Measurements from ENCODE around the gene ITGB7. TPM values are rescaled to one million over a fixed set of nuclear protein-coding genes. Genes with fewer than 3 reads are reported as not detected.
"Not testable (repeated sequence)": the region's sequence is repeated elsewhere in the genome, so short reads cannot be mapped to it uniquely, and the experiment has no call there.

The ITGB7 gene
- total RNA-seq, 1 donor from 2014 or later: 3.1 TPM

DNA sequence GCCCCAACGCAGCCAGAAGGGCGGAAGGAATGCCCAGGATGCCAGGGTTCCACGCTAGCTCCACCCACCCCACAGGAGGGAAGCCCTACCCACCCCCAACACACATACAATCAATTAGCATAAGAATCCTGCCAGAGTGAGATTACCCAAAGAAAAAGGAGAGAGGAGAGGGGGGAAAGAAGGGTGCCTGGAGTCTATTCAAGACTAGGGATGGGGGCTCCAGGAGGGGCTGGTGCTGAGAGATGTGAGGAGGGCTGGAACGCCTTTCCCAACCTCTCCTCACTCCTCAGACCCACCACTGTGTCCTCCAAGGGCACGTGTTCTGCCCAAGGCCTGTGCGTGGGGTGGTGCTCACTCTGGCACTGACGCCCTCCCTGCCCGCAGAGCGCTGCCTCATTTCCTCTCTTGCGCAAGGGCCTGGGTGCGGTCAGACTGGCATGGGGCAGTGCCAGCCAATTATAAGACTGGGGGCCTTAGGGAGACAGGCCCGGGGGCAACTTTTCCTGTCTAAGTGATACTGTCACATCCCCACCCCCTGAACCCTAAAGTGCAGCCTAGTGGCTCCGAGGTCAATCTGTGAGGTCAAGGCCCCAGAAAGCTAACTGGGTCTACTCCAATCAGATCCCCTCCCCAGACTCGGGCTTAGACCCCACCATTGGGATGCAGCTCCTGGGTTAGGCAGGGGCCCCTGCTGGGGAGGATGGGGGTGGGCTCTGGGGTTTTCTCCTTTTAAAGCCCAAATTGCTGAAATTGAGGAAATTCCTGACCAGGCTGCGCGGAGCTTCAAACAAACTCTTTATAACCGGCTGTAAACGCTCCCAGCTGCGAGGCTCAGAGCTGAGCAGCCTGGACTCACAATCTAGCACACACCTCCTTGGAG lies 10.2 kb upstream of the ITGB7 start:
- DNase-seq (ENCODE audit: low read depth): peak; percentile 31

- DNase-seq (ENCODE audit: low read depth): no peak
Observed at GRCh38 chr12:53215497-53215896, 8.4 kb upstream of the ITGB7 start.

- no peak for DNase-seq (ENCODE audit: low read depth)
Observed at GRCh38 chr12:53214687-53215455, 7.8 kb upstream of the ITGB7 start.

DNA sequence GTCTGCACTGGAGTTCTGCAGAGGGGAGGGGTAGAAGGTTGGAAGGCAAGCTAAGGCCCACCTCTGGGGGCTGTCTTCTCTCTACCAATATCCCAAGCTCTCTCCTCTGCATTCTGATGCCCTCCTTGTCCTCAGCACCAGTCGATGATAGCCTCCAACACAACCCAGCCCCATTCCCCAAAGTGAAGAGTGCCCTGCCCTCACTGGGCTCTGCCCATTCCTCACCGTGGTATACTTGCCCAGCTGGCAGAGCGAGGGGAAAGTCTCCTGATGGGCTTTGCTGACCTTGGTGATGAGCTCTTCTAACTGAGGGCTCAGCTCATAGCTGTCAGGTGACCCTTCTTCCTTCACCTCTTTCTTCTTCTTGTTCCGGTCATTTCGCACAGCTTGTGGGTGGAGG lies 7.2 kb upstream of the ITGB7 start:
- DNase-seq (ENCODE audit: low read depth): no peak

DNA sequence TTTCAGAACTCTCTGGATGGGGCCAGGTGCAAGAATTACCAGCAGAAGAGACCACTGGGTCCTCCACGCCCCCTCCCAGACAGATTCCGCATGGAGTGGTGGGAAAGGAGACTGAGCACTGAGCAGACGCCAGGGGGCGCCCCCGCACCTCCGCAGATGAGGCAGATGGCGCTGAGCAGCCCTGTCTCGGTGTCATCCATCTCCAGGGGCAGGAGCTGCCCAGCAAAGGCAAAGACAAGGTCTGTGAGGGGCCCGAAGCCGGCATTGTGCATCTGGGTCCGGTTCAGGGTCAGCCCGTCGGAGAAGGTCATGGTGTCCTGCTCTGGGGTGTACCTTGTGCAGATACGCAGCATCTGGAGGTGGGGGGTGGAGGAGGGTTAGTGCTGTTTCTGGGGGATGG lies 6.3 kb upstream of the ITGB7 start:
- DNase-seq (ENCODE audit: low read depth): peak; percentile 32

DNA sequence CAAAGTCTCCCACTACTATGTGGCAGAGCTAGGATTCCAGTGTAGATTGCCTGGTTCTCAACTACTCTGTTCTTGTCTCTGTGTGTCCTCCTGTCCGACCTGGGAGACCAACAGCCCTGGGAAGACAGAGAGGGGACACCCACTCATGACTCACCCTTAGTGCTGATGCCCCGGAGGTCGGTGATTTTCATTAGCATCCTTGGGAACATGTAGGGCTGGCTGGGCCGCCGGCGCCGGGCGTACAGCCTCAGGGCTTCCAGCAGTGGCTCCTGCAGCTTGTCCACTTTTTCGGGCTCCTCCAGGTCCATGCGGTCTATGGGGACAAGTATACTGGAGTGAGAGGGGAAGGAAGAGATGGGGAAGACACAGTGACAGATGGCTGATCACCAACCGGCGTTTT lies 5.9 kb upstream of the ITGB7 start:
- no peak for DNase-seq (ENCODE audit: low read depth)

DNA sequence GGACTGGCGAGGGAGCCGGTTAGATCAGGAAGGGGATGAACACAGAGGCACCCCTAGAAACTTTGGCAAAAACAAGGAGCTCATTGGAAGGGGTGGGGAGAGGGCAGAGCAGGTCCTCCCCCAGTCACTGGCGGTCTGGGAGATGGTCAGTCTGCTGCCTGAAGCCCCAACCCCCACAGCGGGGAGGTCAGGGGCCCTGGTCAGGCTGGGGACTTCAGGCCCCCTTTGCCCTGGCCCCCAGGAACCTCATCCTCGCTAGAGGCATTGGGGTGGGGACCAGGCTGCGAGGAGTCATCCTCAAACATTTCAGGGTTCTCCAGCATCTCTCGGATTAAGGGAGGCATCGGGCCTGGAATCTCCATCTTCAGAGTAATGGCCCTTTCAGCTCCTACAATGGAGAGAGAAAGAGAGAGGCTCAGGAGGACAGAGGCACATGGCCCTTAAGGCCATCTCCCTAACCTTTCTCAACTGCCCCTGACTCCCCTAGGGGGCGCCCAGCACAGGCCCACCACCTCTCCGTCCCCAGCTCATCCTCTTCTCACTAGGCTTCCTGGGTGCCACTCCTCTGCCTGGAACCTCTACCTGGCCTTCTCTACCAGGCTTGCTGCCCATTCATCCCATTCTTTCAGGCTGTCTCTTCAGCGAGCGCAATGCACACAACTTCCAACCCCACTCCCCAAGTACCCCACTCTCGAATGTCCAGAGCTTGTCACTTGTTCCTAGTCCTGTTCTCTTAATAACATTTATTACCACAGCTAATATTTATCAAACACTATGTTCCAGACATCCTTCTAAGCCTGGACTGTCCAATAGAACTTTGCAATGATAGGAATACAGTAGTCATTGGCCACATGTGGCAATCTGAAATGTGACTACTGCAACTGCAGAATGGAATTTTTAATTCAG lies 4.7 kb upstream of the ITGB7 start:
- no peak for DNase-seq (ENCODE audit: low read depth)

GRCh38 chr12:53210843-53211242 lies 3.8 kb upstream of the ITGB7 start:
- DNase-seq (ENCODE audit: low read depth): no peak

GRCh38 chr12:53208877-53209463 lies 1.9 kb upstream of the ITGB7 start:
- DNase-seq (ENCODE audit: low read depth): no peak

DNA sequence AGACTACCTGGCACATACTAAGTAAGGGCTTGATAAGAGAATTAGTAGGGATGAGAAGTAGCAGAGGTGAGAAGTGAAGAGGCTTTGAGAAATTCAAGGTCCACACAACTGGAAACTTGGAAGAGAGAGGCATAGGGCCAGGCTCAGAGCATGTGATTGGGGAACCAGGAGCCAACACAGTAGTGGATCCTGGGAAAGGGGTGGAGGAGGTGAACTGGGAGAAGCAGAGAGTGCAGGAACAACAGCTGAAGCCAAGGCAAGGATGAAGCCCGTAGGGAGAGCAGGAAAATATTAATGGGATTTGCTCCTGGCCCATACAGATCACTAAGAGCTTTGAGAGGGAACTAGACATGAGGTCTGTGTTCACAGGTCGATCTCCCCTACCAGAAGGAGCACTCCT lies 1.4 kb upstream of the ITGB7 start:
- no peak for DNase-seq (ENCODE audit: low read depth)

- peak; percentile 68 for DNase-seq (ENCODE audit: low read depth)
Observed at GRCh38 chr12:53205747-53206419, 1.2 kb downstream of the ITGB7 start.

- DNase-seq (ENCODE audit: low read depth): no peak
Observed at GRCh38 chr12:53204351-53204750, 2.7 kb downstream of the ITGB7 start.

DNA sequence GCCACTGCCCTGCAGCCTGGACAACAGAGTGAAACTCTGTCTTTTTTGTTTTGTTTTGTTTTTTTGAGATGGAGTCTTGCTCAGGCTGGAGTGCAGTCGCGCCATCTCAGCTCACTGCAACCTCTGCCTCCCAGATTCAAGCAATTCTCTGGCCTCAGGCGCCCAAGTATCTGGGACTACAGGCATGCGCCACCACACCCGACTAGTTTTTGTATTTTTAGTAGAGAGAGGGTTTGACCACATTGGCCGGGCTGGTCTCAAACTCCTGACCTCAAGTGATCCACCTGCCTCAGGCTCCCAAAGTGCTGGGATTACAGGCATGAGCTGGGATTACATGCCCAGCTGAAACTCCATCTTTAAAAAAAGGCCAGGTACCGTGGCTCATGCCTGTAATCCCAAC lies 4.7 kb downstream of the ITGB7 start:
- DNase-seq (ENCODE audit: low read depth): not testable (repeated sequence)

DNA sequence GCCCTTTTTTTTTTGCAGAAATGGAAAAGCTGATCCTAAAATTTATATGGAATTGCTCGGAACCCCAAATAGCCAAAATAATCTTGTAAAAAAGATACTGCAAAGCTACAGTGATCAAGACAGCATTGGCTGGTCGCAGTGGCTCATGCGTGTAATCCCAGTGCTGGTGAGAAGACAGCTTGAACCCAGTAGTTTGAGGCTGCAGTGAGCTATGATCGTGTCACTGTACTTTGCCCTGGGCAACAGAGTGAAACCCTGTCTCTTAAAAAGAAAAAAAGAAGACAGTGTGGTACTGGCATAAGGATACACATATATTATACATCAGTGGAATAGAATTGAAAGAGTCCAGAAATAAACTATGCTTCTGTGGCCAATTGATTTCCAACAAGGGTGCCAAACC lies 5.4 kb downstream of the ITGB7 start:
- peak; percentile 37 for DNase-seq (ENCODE audit: low read depth)

- peak; percentile 63 for DNase-seq (ENCODE audit: low read depth)
Observed at GRCh38 chr12:53201177-53201541, 5.9 kb downstream of the ITGB7 start.

- no peak for DNase-seq (ENCODE audit: low read depth)
Observed at GRCh38 chr12:53200458-53201176, 6.4 kb downstream of the ITGB7 start.

- DNase-seq (ENCODE audit: low read depth): no peak
Observed at GRCh38 chr12:53200107-53200457, 7.0 kb downstream of the ITGB7 start.

GRCh38 chr12:53199700-53200099 lies 7.4 kb downstream of the ITGB7 start:
- no peak for DNase-seq (ENCODE audit: low read depth)

DNA sequence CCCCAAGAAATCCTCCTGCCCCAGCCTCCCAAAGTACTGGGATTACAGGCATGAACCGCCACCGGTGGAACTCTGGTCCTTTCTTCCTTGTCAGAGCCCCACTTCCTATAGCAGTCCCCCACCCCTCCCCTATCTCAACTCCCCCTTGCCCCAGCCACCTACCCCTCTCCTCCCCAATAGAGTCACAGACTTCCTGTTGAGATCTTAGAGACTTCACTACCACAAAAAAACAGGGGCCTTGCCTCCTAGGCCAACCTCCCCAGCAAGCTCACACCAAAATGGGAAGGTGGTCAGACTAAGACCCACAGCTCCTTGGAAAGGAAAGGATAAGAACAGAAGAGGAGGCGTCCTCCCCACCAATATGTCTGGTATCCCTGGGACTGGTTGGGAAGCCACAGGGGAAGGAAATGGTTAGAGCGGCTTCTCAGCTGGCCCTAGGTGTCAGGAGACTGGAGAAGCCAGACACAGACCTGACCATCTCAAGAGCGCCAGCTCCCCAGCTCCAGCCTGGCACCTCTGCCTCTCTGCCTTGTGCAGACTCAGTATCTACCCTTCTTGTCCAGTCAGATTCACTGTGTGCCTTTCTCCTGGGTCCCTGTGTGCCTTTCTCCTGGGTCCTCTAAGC lies 8.5 kb downstream of the ITGB7 start:
- no peak for DNase-seq (ENCODE audit: low read depth)

- peak; percentile 43 for DNase-seq (ENCODE audit: low read depth)
Observed at GRCh38 chr12:53197011-53197640, 9.9 kb downstream of the ITGB7 start.

Data from renal cortical epithelial cell (primary cell).